ENCODE data around the gene MAPT.

DNA sequence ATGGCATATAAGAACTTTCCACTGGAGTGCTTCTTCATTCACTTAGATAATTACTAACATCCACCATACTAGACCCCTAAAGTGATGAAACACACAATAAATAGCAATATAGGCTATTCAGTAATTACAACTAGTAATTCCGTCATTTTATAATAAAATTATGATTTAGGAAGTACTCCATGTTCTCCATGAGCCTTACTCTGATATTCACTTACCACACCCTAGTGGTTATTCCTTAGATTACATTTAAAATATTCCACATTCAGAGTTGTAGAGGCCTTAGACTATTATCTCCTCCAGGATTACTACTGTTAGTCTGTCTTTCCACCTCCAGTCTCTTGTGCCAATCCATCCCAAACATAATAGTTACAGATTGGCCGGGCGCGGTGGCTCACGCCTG, 167.1 kb downstream of the MAPT start:
- TF ChIP-seq, protein P1, sequence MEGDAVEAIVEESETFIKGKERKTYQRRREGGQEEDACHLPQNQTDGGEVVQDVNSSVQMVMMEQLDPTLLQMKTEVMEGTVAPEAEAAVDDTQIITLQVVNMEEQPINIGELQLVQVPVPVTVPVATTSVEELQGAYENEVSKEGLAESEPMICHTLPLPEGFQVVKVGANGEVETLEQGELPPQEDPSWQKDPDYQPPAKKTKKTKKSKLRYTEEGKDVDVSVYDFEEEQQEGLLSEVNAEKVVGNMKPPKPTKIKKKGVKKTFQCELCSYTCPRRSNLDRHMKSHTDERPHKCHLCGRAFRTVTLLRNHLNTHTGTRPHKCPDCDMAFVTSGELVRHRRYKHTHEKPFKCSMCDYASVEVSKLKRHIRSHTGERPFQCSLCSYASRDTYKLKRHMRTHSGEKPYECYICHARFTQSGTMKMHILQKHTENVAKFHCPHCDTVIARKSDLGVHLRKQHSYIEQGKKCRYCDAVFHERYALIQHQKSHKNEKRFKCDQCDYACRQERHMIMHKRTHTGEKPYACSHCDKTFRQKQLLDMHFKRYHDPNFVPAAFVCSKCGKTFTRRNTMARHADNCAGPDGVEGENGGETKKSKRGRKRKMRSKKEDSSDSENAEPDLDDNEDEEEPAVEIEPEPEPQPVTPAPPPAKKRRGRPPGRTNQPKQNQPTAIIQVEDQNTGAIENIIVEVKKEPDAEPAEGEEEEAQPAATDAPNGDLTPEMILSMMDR (conservative IDR thresholded peaks at IDR 0.05; ENCODE audit: low read depth, low read length), result peak; percentile 68
- no peak for TF ChIP-seq EZH2 (IDR thresholded peaks at IDR 0.05; ENCODE audit: low read length, unreplicated experiment)
- no peak for TF ChIP-seq EZH2phosphoT487 (IDR thresholded peaks at IDR 0.05; ENCODE audit: borderline replicate concordance, low read length)

Data from PC-3 (cell line).